Measurements from ENCODE around the gene CDKN2AIPNL. TPM values are rescaled to one million over a fixed set of nuclear protein-coding genes. Genes with fewer than 3 reads are reported as not detected.
A peak's percentile ranks its signal among the peaks of the same experiment; 100 is the strongest.

CDKN2AIPNL gene
- total RNA-seq, 1 donor from 2014 or later: 37.1 TPM

DNA sequence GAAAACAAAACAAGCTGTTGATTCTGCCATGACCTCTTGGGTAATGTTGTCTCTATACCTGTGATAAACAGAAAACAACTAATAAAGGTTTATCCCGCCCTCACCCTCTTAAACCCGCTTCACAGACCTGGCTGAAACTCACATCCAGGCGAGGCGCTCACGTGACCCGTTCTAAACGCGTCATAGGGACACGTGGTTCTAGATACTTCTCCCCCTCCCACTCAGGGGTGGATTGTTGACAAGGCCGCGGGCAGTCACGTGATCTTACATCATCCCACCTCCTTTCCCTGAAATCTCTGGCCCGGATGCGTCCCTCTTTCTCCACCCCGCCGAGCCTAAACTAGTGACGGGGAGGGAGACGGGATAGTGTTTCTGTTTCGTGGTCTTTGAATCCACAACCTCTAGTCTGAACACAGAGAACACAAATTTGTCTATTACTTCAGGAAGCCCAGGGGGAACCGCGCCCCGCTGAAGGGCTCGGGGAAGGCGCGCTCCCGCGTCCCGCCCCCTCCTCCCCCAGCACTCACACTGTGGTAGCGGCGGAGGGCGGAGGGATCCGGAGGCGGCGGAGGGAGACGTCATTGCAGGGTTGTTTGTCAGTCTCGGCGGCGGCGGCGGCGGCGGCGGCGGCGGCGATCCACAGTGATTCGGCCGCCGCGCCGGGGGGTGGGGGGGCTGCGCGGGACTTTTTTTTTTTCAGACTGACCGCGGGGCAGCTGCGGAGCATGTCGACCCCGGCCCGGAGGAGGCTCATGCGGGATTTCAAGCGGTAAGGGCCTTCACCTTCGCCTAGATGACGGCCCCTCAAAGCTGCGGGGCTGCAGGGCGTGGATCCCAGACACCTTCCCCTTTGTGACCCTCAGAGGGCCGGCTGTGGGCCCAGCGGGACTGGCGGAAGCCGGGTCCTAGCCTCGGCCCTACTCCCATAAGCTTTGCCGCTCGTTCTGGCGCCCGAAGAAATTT, 40.5 kb downstream of the CDKN2AIPNL start, which contains the start of gene UBE2B:
Gene UBE2B (plus strand): TSS at position 699 of the 963 bp plus-strand sequence. CDS start 27 bp downstream, at position 726.
- H3K4me3 ChIP-seq (ENCODE audit: low read depth, low read length): peak within 1 kb of the TSS; percentile 99
- peaks cover 2% of the 10 kb centered on the region for H3K36me3 ChIP-seq (ENCODE audit: control insufficient read depth, insufficient read depth, low read length)
- H3K27me3 ChIP-seq (ENCODE audit: control insufficient read depth, insufficient read depth, low read length): no peaks in the 10 kb centered on the region
- DNase-seq (ENCODE audit: low read depth): peak; percentile 97
- TF ChIP-seq, protein P1, sequence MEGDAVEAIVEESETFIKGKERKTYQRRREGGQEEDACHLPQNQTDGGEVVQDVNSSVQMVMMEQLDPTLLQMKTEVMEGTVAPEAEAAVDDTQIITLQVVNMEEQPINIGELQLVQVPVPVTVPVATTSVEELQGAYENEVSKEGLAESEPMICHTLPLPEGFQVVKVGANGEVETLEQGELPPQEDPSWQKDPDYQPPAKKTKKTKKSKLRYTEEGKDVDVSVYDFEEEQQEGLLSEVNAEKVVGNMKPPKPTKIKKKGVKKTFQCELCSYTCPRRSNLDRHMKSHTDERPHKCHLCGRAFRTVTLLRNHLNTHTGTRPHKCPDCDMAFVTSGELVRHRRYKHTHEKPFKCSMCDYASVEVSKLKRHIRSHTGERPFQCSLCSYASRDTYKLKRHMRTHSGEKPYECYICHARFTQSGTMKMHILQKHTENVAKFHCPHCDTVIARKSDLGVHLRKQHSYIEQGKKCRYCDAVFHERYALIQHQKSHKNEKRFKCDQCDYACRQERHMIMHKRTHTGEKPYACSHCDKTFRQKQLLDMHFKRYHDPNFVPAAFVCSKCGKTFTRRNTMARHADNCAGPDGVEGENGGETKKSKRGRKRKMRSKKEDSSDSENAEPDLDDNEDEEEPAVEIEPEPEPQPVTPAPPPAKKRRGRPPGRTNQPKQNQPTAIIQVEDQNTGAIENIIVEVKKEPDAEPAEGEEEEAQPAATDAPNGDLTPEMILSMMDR (IDR thresholded peaks at IDR 0.05; ENCODE audit: insufficient read depth, low read length, severe bottlenecking): no peak
- peak; percentile 93 for FAIRE-seq

DNA sequence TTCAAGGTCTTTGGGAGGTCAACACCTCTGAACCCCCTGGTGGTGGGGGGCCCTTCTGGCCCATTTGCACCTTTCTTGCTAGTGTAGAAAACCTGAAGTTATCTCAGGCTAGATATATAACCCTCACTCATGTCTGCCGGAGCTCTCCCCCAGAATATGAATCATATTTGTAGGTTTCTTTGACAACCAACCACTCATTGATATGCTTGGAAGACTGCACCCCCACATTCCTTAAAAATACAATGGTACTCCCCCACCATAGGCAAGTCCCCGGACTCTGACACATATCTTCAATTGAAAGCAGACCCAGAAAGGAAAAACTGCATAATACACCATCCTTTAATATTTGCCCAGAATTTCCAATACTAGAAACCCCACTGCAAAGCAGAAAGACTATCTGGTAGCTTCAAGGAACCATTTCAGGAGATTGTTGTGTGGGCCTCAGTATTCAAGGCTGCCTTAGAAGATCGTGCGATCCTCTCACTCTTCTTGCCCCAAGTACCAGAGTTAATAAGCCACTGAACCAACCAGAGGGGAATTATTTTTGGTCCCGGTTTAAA, 41.3 kb downstream of the CDKN2AIPNL start:
- Histone ChIP-seq H3K4me3 (ENCODE audit: low read depth, low read length) (peak overlapping the region; percentile 99), H3K36me3 (ENCODE audit: control insufficient read depth, insufficient read depth, low read length) (peaks cover 2% of the 10 kb centered on the region), H3K27me3 (ENCODE audit: control insufficient read depth, insufficient read depth, low read length) (no peaks in the 10 kb centered on the region)
- TF ChIP-seq, protein P1 (IDR thresholded peaks at IDR 0.05; ENCODE audit: insufficient read depth, low read length, severe bottlenecking): no peak
- FAIRE-seq: no peak
- peak; percentile 13 for DNase-seq (ENCODE audit: low read depth)

DNA sequence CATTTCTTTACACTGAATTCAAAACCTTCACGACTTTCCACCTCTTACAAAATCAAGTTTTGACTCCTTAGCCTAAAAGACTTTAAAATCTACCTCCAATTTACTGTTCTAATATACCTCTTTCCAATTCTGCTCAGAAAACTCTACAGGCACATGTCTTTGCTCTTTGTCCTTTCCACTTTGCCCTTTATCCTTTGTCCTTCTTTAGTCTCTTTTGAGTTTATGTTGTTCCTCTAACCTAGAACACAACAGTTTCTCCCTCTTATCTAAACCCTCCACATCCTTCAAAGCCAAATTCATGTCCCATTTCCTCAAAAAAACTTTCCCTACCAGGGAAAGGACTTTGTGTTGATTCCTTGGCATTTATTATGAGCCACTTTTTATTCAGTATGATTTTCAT, 46.1 kb downstream of the CDKN2AIPNL start:
- Histone ChIP-seq H3K27me3 (ENCODE audit: control insufficient read depth, insufficient read depth, low read length) (no peaks in the 10 kb centered on the region), H3K36me3 (ENCODE audit: control insufficient read depth, insufficient read depth, low read length) (no peaks in the 10 kb centered on the region), H3K4me3 (ENCODE audit: low read depth, low read length) (no peak overlapping the region)
- FAIRE-seq: no peak
- no peak for DNase-seq (ENCODE audit: low read depth)
- TF ChIP-seq, protein P1 (IDR thresholded peaks at IDR 0.05; ENCODE audit: insufficient read depth, low read length, severe bottlenecking): no peak

DNA sequence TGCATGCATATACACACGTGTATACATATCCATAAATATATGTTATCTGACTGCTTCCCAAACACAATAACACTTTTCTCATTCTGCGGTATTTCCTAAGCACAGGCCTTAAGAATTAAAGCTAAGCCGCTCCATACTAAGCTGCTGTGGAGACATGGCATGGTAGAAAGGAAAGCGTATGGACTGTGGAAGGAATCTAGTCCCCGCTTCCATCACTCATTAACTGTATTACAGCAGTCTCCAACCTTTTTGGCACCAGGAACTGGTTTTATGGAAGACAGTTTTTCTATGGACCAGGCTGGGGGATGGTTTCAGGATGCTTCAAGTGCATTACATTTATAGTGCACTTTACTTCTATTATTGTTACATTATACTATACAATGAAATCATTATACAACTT, 56.0 kb downstream of the CDKN2AIPNL start:
- TF ChIP-seq, protein P1 (IDR thresholded peaks at IDR 0.05; ENCODE audit: insufficient read depth, low read length, severe bottlenecking): no peak
- FAIRE-seq (no peak), DNase-seq (ENCODE audit: low read depth) (no peak)
- H3K36me3 ChIP-seq (ENCODE audit: control insufficient read depth, insufficient read depth, low read length): no peaks in the 10 kb centered on the region
- H3K4me3 ChIP-seq (ENCODE audit: low read depth, low read length): no peak overlapping the region
- no peaks in the 10 kb centered on the region for H3K27me3 ChIP-seq (ENCODE audit: control insufficient read depth, insufficient read depth, low read length)

Other genes starting within 250 kb of the CDKN2AIPNL start
- 157 and 293 TPM in 2 replicates for gene SKP1, start 234.9 kb downstream of the CDKN2AIPNL start, total RNA-seq
- 109 and 133 TPM in 2 replicates for gene PPP2CA, start 185.8 kb downstream of the CDKN2AIPNL start, total RNA-seq
- 0.90 and 1.3 TPM in 2 replicates for gene CDKL3, start 44.7 kb downstream of the CDKN2AIPNL start, total RNA-seq
- 24.7 and 26.5 TPM in 2 replicates for gene UBE2B, start 40.3 kb downstream of the CDKN2AIPNL start, total RNA-seq
- 12.8 and 17.1 TPM in 2 replicates for gene JADE2, start 113.8 kb upstream of the CDKN2AIPNL start, total RNA-seq
- gene SAR1B, start 220.9 kb upstream of the CDKN2AIPNL start, total RNA-seq: 55.5 and 121 TPM in 2 replicates
- 9.9 and 10.8 TPM in 2 replicates for gene SEC24A, start 236.9 kb upstream of the CDKN2AIPNL start, total RNA-seq